ENCODE data around the gene CRLF3. TPM values are rescaled to one million over a fixed set of nuclear protein-coding genes. Genes with fewer than 3 reads are reported as not detected.
"Not testable (repeated sequence)": the region's sequence is repeated elsewhere in the genome, so short reads cannot be mapped to it uniquely, and the experiment has no call there.

CRLF3 gene
- total RNA-seq, 1 experiment from 2014 or later: 6.9 TPM

DNA sequence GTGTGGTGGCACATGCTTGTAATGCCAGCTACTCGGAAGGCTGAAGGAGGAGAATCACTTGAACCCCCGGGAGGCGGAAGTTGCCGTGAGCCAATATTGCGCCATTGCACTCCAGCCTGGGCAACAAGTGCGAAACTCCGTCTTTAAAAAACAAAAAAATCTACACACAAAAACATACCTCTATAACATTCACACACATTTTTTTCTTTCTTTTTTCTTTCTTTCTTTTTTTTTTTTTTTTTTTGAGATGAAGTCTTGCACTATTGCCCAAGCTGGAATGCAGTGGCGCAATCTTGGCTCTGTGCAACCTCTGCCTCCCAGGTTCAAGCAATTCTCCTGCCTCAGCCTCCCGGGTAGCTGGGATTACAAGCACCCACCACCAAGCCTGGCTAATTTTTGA lies 9.6 kb downstream of the CRLF3 start:
- DNase-seq (ENCODE audit: low spot score): not testable (repeated sequence)

DNA sequence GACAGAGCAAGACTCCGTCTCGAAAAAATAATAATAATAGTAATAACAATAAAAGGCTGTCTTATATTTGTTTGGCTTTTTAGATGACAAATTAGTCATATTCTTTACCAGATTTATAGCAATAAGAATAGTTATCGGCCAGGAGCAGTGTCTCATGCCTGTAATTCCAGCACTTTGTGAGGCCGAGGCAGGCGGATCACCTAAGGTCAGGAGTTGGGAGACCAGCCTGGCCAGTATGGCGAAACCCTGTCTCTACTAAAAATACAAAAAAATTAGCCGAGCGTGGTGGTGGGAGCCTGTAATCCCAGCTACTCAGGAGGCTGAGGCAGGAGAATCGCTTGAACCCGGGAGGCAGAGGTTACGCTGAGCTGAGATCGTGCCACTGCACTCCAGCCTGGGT lies 10.3 kb downstream of the CRLF3 start:
- not testable (repeated sequence) for DNase-seq (ENCODE audit: low spot score)

DNA sequence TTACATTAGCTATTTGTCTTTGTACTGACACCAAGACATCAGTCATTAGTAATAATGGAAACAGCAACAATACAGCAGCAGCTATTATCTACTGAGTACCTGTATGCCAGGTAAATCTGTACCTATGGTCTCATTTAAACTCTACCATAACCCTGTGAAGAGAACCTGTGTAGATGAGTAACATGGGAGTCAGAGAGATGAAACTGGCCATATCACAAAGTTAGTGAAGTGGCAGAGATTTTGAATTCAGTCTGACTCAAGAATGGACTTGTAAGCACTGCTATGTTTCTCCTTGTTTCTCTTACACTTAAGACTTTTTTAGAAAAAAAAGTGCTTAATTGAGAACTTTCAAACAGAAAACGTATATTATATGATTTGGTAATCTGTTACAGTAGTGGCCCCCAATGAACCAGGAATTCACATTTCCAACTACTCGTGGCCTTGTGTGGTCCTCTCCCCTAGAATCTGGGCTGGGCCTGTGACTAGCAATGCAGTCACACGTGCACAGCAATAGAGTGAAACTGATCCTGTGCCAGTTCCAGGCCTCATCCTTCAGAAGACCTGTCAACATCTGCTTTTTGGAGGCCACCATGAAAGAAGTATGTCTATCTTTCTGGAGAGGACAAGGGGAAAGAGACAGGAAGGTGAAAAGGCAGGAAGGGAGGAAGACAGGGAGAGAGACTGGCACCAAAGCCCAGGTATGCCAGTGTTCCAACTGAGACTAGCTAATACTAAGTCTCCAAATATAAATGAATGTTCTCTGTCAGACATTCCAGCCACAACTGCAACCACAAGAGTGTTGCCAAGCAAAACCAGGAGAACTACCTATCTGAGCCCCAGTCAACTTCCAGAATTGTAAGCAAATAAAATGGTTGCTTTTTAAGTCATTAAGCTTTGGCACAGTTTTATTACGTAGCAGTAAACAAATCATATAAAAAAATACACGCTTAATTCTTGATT lies 12.0 kb downstream of the CRLF3 start:
- no peak for DNase-seq (ENCODE audit: low spot score)

DNA sequence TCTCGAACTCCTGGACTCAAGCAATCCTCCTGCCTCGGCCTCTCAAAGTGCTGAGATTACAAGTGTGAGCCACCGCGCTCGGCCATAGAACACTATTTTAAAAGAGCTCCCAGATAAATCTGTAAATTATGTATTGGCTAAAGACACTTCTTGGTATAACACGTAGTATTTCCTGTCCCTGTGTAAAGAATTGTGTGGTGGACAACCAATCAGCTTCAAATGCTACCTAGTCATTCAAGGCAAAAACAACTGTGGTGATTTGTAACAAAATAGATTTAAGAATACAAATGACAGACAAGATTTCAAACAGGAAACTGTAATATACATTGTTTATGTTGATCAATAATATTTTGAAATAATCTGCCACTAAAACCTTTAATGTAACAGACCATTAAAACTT lies 14.6 kb downstream of the CRLF3 start:
- no peak for DNase-seq (ENCODE audit: low spot score)

DNA sequence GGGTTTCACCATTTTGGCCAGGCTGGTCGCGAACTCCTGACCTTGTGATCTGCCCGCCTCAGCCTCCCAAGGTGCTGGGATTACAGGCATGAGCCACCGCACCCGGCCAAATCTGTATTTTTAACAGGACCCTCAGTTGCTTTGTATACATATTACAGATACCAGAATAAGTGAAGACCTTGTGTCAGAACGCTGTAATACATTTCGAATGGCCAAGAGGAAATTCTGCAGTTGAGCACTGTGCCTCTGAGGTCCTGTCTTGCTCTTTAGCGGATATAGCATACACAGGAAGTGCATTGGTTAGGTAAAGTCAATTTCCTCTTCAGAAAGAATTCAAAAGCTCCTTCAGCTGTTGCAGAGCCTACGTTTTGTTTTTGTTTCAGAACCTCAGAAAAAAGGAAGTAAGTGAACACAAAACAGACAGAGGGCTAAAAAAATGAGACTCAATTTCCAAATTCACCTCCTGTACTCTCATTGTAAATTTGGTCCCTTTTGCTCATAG lies 15.7 kb downstream of the CRLF3 start:
- DNase-seq (ENCODE audit: low spot score): no peak

DNA sequence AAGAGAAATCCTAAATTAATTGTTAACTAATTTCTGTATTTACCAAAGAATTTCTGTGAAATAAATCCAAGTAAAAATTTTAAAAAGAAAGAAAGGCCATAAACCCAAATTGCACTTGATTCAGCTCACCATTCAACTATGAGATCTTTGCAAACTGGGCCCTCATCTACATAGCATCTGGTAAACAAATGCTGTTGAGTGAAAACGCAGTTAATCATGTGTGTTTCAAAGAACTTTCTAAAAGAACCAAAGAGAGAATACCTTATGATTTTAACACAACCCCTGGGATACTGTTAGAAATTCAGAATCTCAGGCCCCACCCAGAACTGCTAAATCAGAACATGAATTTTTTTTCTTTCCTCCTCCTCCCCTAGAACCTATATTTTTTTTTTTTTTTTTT lies 16.6 kb downstream of the CRLF3 start:
- DNase-seq (ENCODE audit: low spot score): no peak

DNA sequence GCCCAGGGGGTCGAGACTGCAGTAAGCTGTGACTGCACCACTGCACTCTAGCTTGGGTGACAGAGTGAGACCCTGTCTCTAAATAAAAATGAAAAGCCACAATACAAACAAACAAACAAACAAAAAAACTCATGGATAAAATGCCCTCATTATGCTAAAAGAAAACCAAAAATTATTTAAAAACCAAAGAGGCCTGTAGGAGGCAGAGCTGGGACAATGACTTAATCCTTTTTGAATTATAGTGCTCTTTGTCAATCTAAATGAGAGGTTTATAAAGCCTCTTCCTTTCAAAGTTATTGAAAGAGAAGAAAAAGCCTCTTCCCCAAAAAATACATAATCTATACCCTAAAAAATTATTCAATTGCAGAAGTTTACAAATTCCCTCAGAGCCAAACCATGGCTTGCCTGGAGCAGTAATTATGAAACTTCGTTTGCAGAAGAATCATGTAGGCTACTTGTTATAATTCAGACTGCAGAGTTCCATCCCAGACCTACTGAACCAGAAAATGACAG lies 18.5 kb downstream of the CRLF3 start:
- DNase-seq (ENCODE audit: low spot score): no peak

DNA sequence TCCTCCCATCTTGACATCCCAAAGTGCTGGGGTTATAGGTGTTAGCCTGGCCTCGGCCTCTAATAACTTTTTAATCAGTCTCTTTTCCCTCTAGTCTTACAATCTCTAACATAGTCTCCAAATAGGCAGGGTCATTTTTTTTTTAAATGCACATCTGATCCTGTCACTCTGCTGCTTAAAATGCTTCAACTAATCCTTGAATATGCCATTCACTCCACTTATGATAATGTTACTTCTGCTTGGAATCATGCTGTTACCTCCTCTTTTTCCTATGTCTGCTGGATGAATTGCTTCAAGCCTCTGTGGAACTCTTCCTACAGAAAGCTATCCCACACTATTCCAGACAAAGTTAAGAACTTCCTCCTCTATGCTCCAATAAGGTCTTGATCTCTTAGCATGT lies 22.8 kb downstream of the CRLF3 start:
- no peak for DNase-seq (ENCODE audit: low spot score)

DNA sequence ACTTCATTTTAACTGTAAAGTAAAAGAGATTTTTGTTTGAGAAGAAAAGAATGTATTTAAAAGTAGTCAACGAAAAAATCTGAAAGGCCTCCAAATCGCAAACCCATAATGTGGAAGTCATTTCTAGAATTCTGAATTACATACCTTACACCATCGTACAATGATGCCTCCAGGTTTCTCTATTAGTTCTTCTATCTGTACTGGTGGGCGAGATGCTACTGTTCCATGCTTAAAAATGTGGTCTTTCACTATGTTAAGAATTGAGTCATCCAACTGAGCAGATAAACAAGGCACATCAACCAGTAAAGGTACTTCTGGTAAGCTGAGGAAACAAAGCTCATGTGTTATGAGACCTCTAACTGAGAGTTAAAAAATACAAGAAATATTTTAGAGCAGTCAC lies 28.5 kb downstream of the CRLF3 start:
- DNase-seq (ENCODE audit: low spot score): no peak

DNA sequence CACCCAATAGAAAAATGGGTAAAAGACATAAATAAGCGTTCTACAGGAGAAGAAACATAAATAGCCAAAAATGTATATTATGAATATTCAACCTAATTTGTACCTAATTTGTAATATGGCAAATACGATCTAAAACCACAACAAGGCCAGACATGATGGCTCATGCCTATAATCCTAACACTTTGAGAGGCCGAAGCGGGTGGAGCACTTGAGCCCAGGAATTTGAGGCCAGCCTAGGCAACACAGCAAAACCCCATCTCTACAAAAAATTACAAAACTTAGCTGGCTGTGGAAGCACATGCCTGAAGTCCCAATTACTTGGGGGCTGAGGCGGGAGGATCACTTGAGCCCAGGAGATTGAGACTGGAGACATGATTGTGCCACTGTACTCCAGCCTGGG lies 30.1 kb downstream of the CRLF3 start:
- DNase-seq (ENCODE audit: low spot score): no peak

DNA sequence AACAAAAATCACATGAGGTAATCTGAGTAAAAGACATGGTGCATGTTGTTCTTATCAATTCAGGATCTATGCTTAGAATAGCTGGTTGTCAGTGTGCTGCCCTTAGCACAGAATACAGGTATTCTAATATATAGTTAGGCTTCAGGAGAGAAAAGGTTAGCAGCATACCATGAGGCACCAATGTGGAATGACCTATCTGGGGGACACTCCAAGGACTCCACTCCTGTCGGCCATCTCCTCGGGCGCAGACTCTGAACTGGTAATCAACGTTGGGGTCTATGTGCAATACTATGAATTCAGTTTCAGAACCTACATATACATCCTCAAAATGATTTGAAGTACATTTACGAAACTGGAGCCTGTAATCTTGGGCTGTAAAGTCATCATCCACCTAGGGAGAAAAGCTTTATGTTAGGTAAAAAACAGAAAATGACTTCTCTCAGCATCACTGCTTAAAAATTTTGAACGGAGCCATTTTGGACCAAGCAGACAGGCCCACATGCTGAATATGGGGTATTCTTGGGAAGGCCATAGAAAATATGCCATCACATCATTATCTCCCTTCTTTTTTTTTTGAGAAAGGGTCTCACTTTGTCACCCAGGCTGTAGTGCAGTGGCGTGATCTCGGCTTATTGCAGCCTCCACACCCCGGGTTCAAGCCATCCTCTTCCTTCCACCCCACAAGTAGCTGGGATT lies 31.1 kb downstream of the CRLF3 start:
- no peak for DNase-seq (ENCODE audit: low spot score)

DNA sequence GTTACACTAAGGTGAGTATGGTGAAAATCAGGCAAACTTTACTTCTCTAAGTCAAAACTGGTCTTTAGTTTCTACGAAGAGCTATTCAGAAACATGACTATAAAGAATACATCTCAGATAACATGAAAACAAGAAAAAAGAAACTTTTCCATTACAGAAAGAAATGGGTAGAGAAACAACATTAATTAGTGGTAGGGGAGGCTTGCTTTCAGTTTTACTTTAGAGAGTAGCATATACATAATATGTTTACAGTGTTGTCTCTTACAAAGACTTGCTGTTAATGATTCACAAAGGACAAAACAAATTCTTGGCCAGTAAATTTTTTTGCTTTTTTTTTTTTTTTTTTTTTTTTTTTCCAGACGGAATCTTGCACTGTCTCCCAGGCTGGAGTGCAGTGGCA lies 34.2 kb downstream of the CRLF3 start:
- DNase-seq (ENCODE audit: low spot score): no peak

DNA sequence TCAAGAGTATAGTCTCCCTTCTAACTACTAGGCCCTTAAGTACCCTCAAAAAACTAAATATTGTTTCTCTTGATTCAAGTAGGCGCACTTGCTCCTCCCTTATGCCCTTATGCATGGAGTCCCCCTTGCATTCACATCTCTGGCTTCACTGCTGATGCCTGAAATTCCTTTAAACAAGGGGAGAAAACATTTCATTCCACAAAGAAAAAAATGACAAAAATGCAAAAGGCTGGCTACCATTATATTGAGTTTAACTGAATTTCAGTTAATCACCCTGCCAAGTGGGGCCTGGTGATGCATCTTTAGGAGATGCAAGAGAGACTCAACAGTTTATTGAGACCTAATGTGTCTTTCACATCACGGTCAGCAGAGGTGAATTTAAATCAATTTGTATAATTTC lies 35.6 kb downstream of the CRLF3 start:
- DNase-seq (ENCODE audit: low spot score): no peak

DNA sequence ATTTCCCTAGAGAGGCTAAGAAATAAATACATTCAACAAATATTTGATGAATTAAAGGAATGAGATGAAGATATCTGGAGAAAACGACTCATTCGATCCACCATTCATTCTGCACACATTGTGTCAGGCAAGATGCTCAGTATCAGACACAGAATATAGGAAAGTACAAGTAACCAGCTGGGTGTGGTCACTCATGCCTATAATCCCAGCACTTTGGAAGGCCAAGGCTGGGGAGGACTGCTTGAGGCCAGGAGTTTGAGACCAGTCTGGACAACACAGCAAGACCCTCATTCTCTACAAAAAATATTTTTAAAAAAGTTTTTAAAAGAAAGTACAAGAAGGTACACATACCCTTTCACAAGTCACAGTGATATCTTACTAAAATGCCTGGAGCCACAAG lies 42.3 kb downstream of the CRLF3 start:
- no peak for DNase-seq (ENCODE audit: low spot score)

DNA sequence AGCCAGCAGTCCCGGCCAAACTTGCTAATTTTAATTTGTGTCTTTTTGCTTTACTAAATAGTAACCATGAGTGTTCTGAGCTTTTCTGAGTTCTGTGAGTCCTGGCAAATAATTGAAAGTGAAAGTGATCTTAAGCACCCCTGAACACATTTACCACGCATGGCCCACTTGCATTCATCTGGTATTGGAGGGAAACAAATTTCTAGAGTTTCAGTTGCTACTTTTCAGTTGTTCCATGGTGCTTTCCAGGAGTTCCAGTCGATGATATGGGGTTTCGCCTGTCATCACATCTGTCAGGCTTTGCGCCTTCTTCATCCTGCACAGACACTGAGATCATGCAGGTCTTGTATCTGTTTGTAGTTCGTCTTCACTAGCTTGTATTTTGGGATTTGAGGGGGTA lies 44.1 kb downstream of the CRLF3 start:
- no peak for DNase-seq (ENCODE audit: low spot score)

DNA sequence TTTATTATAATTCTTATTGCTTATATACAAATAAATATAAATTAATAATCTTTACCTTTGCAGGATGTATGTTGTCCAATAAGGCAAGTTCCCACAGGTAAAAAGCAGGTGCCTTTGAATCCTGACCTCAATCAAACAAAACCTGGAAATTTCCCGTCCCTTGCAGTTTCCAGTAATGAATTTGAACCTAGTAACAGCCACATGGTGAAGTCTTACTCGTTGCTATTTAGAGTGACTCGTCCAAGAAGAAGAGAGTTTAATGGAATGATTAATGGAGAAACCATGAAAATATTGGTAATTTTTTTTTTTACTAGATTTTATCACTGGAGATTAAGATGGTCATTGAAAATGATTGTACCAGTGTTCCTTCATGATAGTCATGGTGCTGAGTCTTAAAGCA lies 55.7 kb downstream of the CRLF3 start:
- DNase-seq (ENCODE audit: low spot score): not testable (repeated sequence)

DNA sequence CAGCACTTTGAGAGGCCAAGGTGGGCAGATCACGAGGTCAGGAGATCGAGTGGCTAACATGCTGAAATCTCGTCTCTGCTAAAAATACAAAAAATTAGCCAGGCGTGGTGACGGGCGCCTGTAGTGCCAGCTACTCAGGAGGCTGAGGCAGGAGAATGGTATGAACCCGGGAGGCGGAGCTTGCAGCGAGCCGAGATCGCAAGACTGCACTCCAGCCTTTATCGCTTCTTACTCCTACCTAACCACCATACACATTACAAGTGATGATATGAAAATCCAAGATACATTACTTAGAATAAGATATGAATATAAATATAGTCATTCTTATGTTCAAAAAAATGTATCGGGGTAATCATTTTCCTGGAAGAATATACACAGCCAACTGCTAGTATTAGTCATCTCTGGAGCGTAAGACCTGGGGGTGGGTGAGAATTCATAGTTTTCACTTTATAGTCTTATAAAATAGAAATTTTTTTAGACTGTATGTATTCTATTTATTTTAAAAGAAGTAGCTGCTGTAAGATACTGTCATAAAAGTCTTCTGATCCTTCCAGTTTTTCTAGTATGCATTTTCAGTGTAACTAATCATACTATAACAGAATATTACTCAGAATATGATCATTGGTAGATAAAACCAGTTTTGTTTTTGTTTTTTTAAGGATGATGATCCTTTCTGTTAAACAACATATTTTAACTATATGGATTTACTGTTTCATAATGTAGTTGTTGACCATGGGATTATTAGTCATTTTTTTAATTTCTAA lies 56.7 kb downstream of the CRLF3 start:
- DNase-seq (ENCODE audit: low spot score): not testable (repeated sequence)

DNA sequence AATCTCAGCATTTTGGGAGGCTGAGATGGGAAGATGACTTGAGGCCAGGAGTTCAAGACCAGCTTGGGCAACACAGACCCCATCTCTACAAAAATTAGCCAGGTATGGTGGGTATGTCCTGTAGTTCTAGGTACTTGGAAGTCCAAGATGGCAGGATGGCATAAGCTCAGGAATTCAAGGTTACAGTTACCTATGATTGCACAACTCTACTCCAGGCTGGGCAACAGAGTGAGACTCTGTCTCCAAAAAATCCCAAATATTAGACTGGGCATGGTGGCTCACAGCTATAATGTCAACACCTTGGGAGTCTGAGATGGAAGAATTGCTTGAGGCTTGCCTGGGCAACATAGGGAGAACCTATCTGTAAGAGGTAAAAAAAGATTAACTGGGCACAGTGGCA lies 63.4 kb downstream of the CRLF3 start:
- DNase-seq (ENCODE audit: low spot score): no peak

DNA sequence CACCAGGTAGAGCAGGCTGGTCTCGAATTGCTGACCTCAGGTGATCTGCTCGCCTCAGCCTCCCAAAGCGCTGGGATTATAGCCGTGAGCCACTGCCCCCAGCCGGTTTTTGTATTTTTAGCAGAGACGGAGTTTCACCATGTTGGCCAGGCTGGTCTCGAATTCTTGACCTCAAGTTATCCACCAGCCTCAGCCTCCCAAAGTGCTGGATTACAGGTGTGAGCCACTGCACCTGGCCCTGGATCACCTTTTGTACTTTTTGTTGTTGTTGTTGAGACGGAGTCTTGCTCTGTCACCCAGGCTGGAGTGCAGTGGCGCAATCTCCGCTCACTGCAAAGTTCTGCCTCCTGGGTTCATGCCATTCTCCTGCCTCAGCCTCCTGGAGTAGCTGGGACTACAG lies 71.2 kb downstream of the CRLF3 start:
- not testable (repeated sequence) for DNase-seq (ENCODE audit: low spot score)

DNA sequence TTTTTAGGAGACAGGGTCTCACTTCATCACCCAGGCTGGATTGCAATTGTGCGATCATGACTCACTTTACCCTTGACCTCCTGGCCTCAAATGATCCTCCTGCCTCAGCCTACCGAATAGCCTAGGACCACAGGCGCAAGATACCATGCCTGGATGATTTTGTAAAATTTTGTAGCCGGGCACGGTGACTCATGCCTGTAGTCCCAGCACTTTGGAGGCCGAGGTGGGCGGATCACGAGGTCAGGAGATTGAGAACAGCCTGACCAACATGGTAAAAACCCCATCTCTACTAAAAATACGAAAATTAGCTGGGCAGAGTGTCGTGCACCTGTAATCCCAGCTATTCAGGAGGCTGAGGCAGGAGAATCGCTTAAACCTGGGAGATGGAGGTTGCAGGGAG lies 73.5 kb downstream of the CRLF3 start:
- DNase-seq (ENCODE audit: low spot score): not testable (repeated sequence)

DNA sequence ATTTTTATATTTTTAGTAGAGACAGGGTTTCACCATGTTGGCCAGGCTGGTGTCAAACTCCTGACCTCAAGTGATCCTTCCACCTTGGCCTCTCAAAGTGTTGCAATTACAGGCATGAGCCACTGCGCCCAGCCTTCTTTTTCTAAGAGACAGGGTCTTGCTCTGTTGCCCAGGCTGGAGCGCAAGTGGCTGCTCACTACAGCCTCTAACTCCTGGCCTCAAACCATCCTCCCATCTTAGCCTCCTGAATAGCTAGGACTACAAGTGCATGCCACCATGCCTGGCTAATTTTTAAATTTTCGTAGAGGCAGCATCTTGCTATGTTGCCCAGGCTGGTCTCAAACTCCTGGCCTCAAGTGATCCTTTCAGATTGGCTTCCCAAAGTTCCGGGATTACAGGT lies 76.9 kb downstream of the CRLF3 start:
- DNase-seq (ENCODE audit: low spot score): not testable (repeated sequence)

DNA sequence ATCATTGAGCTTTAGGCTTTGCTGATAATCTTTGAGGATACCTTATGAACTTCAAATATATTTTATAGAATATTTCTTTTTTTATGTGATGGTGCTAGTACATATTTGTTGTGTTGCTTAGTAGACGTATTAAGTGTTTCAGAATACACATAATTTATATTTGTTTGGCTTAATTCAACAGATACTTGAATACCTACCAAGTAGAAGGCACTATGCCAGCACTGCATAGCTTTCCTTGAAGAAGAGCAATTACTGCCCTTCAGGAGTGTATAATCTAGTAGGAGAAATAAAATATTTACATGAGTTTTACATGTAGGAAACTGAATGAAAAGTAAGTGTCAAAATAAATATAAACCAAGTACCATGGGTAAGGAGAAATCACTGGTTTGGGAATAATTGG lies 81.8 kb downstream of the CRLF3 start:
- not testable (repeated sequence) for DNase-seq (ENCODE audit: low spot score)
